IPS DF 6.9 (cell line): ENCODE results near the gene CASP3.

Experiments
- DNase-seq: peaks from one replicate; pipeline ENCODE4 v3.0.0-alpha.2; 2013; ENCODE audit warnings: low read depth, low spot score
- H3K27ac ChIP-seq: one replicate; pipeline ENCODE4 v1.5.1; 2013; ENCODE audit warnings: low read length, control low read depth
- H3K27me3 ChIP-seq: 2 replicates; pipeline ENCODE4 v1.6.1; 2013; ENCODE audit warnings: mild to moderate bottlenecking, low read length; ENCODE audit not compliant: control insufficient read depth, insufficient read depth
- H3K36me3 ChIP-seq: 2 replicates; pipeline ENCODE4 v1.6.1; 2013; ENCODE audit warnings: low read length; ENCODE audit not compliant: control insufficient read depth, insufficient read depth
- H3K4me1 ChIP-seq: 2 replicates; pipeline ENCODE4 v1.6.1; 2013; ENCODE audit warnings: low read length; ENCODE audit not compliant: control insufficient read depth, insufficient read depth
- H3K4me3 ChIP-seq: 2 replicates; pipeline ENCODE4 v1.5.1; 2013; ENCODE audit warnings: mild to moderate bottlenecking, low read length
- H3K9me3 ChIP-seq: 2 replicates; pipeline ENCODE4 v1.6.1; 2013; ENCODE audit warnings: low read length, inconsistent platforms; ENCODE audit not compliant: control insufficient read depth, insufficient read depth
- WGBS: extraction: QIAGEN DNeasy Blood & Tissue Kit; methylation state at CpG from one replicate; pipeline ENCODE4 v1.1.7; 2013; ENCODE audit warnings: mixed read lengths, missing lambda C conversion rate; ENCODE audit not compliant: insufficient read length, insufficient coverage; 5-methylcytosine and 5-hydroxymethylcytosine counted together

The CASP3 gene

DNA sequence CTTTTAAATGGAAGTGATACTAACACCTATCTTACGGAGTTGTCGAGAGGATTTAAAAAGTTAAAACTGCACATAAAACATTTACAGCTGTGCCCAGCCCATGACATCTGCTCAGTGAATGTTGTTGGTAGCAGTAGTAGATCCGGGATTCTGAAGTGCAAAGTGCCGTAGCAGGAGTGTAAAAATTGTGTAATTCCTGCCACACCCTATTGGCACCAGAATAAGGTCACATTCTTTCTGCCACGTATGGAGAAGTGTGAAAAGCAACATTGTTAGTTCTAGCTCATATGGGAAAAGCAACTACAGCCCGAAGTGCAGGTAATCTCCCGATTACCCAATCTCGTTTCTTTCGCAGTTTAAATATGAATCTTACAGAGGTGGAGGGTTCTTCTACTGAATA, 31.5 kb upstream of the CASP3 start:
- no CpG with 5 or more reads among the region's 9 CpGs for WGBS
- H3K27ac ChIP-seq: no peak overlapping the region
- H3K4me3 ChIP-seq: no peak overlapping the region
- H3K9me3 ChIP-seq: no peaks in the 10 kb centered on the region
- DNase-seq: no peak
- H3K36me3 ChIP-seq: no peaks in the 10 kb centered on the region
- no peaks in the 10 kb centered on the region for H3K27me3 ChIP-seq
- no peaks in the 10 kb centered on the region for H3K4me1 ChIP-seq

GRCh38 chr4:184675821-184676492, 26.7 kb upstream of the CASP3 start:
- Histone ChIP-seq H3K27ac (no peak overlapping the region), H3K4me3 (no peak overlapping the region), H3K4me1 (no peaks in the 10 kb centered on the region), H3K27me3 (no peaks in the 10 kb centered on the region), H3K9me3 (no peaks in the 10 kb centered on the region), H3K36me3 (no peaks in the 10 kb centered on the region)
- no peak for DNase-seq
- WGBS: 100% methylated on average over 1 of the region's 3 CpGs

GRCh38 chr4:184675018-184675417, 25.8 kb upstream of the CASP3 start:
- WGBS: no CpG with 5 or more reads among the region's 5 CpGs
- no peak overlapping the region for H3K4me3 ChIP-seq
- H3K27me3 ChIP-seq: no peaks in the 10 kb centered on the region
- H3K9me3 ChIP-seq: no peaks in the 10 kb centered on the region
- DNase-seq: no peak
- no peaks in the 10 kb centered on the region for H3K4me1 ChIP-seq
- no peaks in the 10 kb centered on the region for H3K36me3 ChIP-seq
- no peak overlapping the region for H3K27ac ChIP-seq

DNA sequence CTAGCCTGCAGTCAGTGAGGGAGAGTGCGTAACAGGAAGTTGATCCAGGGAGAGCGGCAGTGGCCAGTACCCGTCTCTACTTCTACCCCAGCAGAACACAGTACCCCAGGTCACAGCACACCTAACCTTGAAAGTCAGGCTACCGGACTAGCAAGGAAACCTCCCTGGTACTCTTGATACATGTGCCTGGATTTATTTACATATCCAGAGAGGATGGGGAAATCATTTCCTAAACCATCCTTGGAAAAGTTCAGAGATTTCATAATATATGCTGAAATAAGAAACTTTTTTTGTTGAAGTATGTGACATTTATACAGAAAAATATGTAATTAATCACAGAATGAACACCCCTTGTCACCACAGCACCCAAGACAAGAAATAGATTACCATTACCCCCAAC, 24.8 kb upstream of the CASP3 start:
- Histone ChIP-seq H3K4me3 (no peak overlapping the region), H3K4me1 (no peaks in the 10 kb centered on the region), H3K27ac (no peak overlapping the region), H3K27me3 (no peaks in the 10 kb centered on the region), H3K9me3 (no peaks in the 10 kb centered on the region), H3K36me3 (no peaks in the 10 kb centered on the region)
- WGBS: no CpG with 5 or more reads among the region's 4 CpGs
- no peak for DNase-seq

DNA sequence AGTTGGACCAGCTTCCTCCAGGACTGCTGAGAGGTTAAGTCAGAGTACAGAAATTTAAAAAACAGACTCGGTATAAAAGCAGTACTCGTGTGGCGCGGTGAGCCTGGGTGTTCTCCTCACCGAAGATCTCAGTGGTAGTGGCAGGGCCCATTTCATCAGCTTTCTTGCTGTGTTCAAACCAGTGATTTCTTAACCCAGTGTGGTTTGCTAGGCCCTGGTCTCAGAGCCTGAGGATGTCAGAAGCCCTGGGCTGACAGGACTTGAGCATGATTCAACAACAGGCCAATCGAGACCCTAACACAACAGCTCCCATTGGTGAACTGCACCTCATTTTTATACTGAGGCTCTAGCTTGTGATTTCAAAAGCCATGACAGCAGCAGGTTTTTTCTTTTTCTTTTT, 23.5 kb upstream of the CASP3 start:
- Histone ChIP-seq H3K9me3 (no peaks in the 10 kb centered on the region), H3K27me3 (no peaks in the 10 kb centered on the region), H3K4me3 (no peak overlapping the region), H3K27ac (no peak overlapping the region), H3K4me1 (no peaks in the 10 kb centered on the region), H3K36me3 (no peaks in the 10 kb centered on the region)
- no CpG with 5 or more reads among the region's 6 CpGs for WGBS
- DNase-seq: no peak

- Histone ChIP-seq H3K36me3 (no peaks in the 10 kb centered on the region), H3K27me3 (no peaks in the 10 kb centered on the region), H3K9me3 (no peaks in the 10 kb centered on the region), H3K27ac (no peak overlapping the region), H3K4me1 (no peaks in the 10 kb centered on the region), H3K4me3 (no peak overlapping the region)
- WGBS: no CpG with 5 or more reads among the region's 9 CpGs
- DNase-seq: no peak
Measured at GRCh38 chr4:184671101-184671500, 21.9 kb upstream of the CASP3 start.

- H3K27ac ChIP-seq: no peak overlapping the region
- no CpG with 5 or more reads among the region's 7 CpGs for WGBS
- no peaks in the 10 kb centered on the region for H3K27me3 ChIP-seq
Measured at GRCh38 chr4:184669251-184669650, 20.0 kb upstream of the CASP3 start.

GRCh38 chr4:184668511-184669114, 19.4 kb upstream of the CASP3 start:
- WGBS: 100% methylated on average over 1 of the region's 9 CpGs
- Histone ChIP-seq H3K4me1 (no peaks in the 10 kb centered on the region), H3K4me3 (no peak overlapping the region), H3K9me3 (no peaks in the 10 kb centered on the region), H3K27ac (no peak overlapping the region), H3K27me3 (no peaks in the 10 kb centered on the region), H3K36me3 (no peaks in the 10 kb centered on the region)
- DNase-seq: no peak

More at GRCh38 chr4:184669251-184669650, 20.0 kb upstream of the CASP3 start:
- DNase-seq: no peak
- Histone ChIP-seq H3K4me1 (no peaks in the 10 kb centered on the region), H3K4me3 (no peak overlapping the region), H3K36me3 (no peaks in the 10 kb centered on the region), H3K9me3 (no peaks in the 10 kb centered on the region)

GRCh38 chr4:184668096-184668495, 18.8 kb upstream of the CASP3 start:
- Histone ChIP-seq H3K27ac (no peak overlapping the region), H3K4me1 (no peaks in the 10 kb centered on the region), H3K4me3 (no peak overlapping the region), H3K9me3 (no peaks in the 10 kb centered on the region), H3K27me3 (no peaks in the 10 kb centered on the region), H3K36me3 (no peaks in the 10 kb centered on the region)
- DNase-seq: no peak
- WGBS: no CpG with 5 or more reads among the region's 9 CpGs

GRCh38 chr4:184666670-184667069, 17.4 kb upstream of the CASP3 start:
- H3K27ac ChIP-seq: no peak overlapping the region
- no CpG with 5 or more reads among the region's 6 CpGs for WGBS

More at GRCh38 chr4:184666670-184667069, 17.4 kb upstream of the CASP3 start:
- Histone ChIP-seq H3K4me1 (no peaks in the 10 kb centered on the region), H3K9me3 (no peaks in the 10 kb centered on the region), H3K36me3 (no peaks in the 10 kb centered on the region), H3K4me3 (no peak overlapping the region), H3K27me3 (no peaks in the 10 kb centered on the region)
- no peak for DNase-seq
